ENCODE results near the gene PAMR1. TPM values are rescaled to one million over a fixed set of nuclear protein-coding genes. Genes with fewer than 3 reads are reported as not detected.

Gene PAMR1
- total and polyA plus RNA-seq, 2 of the 8 experiments (the other 6 are each of a cell fraction or from before 2014, with no cell fraction given): 3.0 to 6.9 TPM

- TF ChIP-seq SUZ12 (IDR thresholded peaks at IDR 0.05; ENCODE audit: low read length): no peak
- peak in 1 of 2 experiments; percentile 96; a peak in 1 of 4 replicates for TF ChIP-seq HDAC2 (IDR thresholded peaks at IDR 0.05; ENCODE audit: borderline replicate concordance in 1 of 2, low read depth in 2 of 2, low read length in 2 of 2)
- no peak for TF ChIP-seq NRF1 (IDR thresholded peaks at IDR 0.05; ENCODE audit: low read depth, low read length)
- TF ChIP-seq RBBP5 (IDR thresholded peaks at IDR 0.05; ENCODE audit: borderline replicate concordance, low read depth, low read length): no peak
- TF ChIP-seq ZNF274 (IDR thresholded peaks at IDR 0.05; ENCODE audit: borderline replicate concordance, extremely low read depth, low read length): no peak
Measured at GRCh38 chr11:35487532-35488078, 37.8 kb downstream of the PAMR1 start (continued).

Data from H1 (cell line).